ENCODE measurements around the gene COPRS.

Gene COPRS

GRCh38 chr17:31869031-31869430 is 10.0 kb upstream of the COPRS start:
- H3K27ac Mint-ChIP-seq, result no peak overlapping the region
- no peaks in the 10 kb centered on the region for H3K9me3 Mint-ChIP-seq
- H3K27me3 Mint-ChIP-seq, result no peaks in the 10 kb centered on the region
- peaks cover 69% of the 10 kb centered on the region for H3K36me3 Mint-ChIP-seq (ENCODE audit: low read depth)
- no peaks in the 10 kb centered on the region for H3K4me1 Mint-ChIP-seq (ENCODE audit: low read depth)
- no peak overlapping the region for H3K4me3 Mint-ChIP-seq

GRCh38 chr17:31859487-31860008 is 504 bp upstream of the COPRS start:
- H3K9me3 Mint-ChIP-seq, result no peaks in the 10 kb centered on the region
- peaks cover 21% of the 10 kb centered on the region for H3K4me1 Mint-ChIP-seq (ENCODE audit: low read depth)
- H3K27me3 Mint-ChIP-seq, result no peaks in the 10 kb centered on the region
- H3K36me3 Mint-ChIP-seq (ENCODE audit: low read depth), result peaks cover 36% of the 10 kb centered on the region
- peak overlapping the region; percentile 77 for H3K27ac Mint-ChIP-seq
- H3K4me3 Mint-ChIP-seq, result peak overlapping the region; percentile 78

- H3K9me3 Mint-ChIP-seq, result no peaks in the 10 kb centered on the region
- peak overlapping the region; percentile 87 for H3K4me3 Mint-ChIP-seq
- peaks cover 21% of the 10 kb centered on the region for H3K4me1 Mint-ChIP-seq (ENCODE audit: low read depth)
- H3K36me3 Mint-ChIP-seq (ENCODE audit: low read depth), result peaks cover 38% of the 10 kb centered on the region
- H3K27me3 Mint-ChIP-seq, result no peaks in the 10 kb centered on the region
- H3K27ac Mint-ChIP-seq, result peak overlapping the region; percentile 87
These were observed 963 bp downstream of the COPRS start for GRCh38 chr17:31857920-31858641.

GRCh38 chr17:31856750-31857149 is 2.3 kb downstream of the COPRS start:
- H3K27ac Mint-ChIP-seq, result no peak overlapping the region
- H3K4me1 Mint-ChIP-seq (ENCODE audit: low read depth), result peaks cover 21% of the 10 kb centered on the region
- H3K4me3 Mint-ChIP-seq, result peak overlapping the region; percentile 28
- H3K27me3 Mint-ChIP-seq, result no peaks in the 10 kb centered on the region
- H3K36me3 Mint-ChIP-seq (ENCODE audit: low read depth), result peaks cover 38% of the 10 kb centered on the region
- no peaks in the 10 kb centered on the region for H3K9me3 Mint-ChIP-seq

GRCh38 chr17:31854672-31855071 is 4.4 kb downstream of the COPRS start:
- H3K36me3 Mint-ChIP-seq (ENCODE audit: low read depth), result peaks cover 40% of the 10 kb centered on the region
- H3K27ac Mint-ChIP-seq, result no peak overlapping the region
- H3K4me3 Mint-ChIP-seq, result no peak overlapping the region
- H3K9me3 Mint-ChIP-seq, result no peaks in the 10 kb centered on the region
- no peaks in the 10 kb centered on the region for H3K27me3 Mint-ChIP-seq
- H3K4me1 Mint-ChIP-seq (ENCODE audit: low read depth), result peaks cover 17% of the 10 kb centered on the region

- Mint-ChIP-seq H3K4me1 (ENCODE audit: low read depth) (peaks cover 13% of the 10 kb centered on the region), H3K36me3 (ENCODE audit: low read depth) (peaks cover 38% of the 10 kb centered on the region), H3K4me3 (no peak overlapping the region), H3K27me3 (no peaks in the 10 kb centered on the region), H3K27ac (no peak overlapping the region), H3K9me3 (no peaks in the 10 kb centered on the region)
These were observed 5.1 kb downstream of the COPRS start for GRCh38 chr17:31853911-31854470.

- H3K27me3 Mint-ChIP-seq, result peaks cover 1% of the 10 kb centered on the region
- no peaks in the 10 kb centered on the region for H3K9me3 Mint-ChIP-seq
- no peak overlapping the region for H3K4me3 Mint-ChIP-seq
- no peaks in the 10 kb centered on the region for H3K4me1 Mint-ChIP-seq (ENCODE audit: low read depth)
- H3K36me3 Mint-ChIP-seq (ENCODE audit: low read depth), result no peaks in the 10 kb centered on the region
- H3K27ac Mint-ChIP-seq, result no peak overlapping the region
These were observed 13.8 kb downstream of the COPRS start for GRCh38 chr17:31845291-31845690.

GRCh38 chr17:31843070-31843745 is 15.8 kb downstream of the COPRS start:
- Mint-ChIP-seq H3K4me1 (ENCODE audit: low read depth) (no peaks in the 10 kb centered on the region), H3K27ac (no peak overlapping the region), H3K36me3 (ENCODE audit: low read depth) (no peaks in the 10 kb centered on the region), H3K4me3 (no peak overlapping the region), H3K9me3 (no peaks in the 10 kb centered on the region), H3K27me3 (peaks cover 9% of the 10 kb centered on the region)

- H3K27ac Mint-ChIP-seq, result no peak overlapping the region
- no peaks in the 10 kb centered on the region for H3K4me1 Mint-ChIP-seq (ENCODE audit: low read depth)
- no peaks in the 10 kb centered on the region for H3K9me3 Mint-ChIP-seq
- H3K36me3 Mint-ChIP-seq (ENCODE audit: low read depth), result no peaks in the 10 kb centered on the region
- no peak overlapping the region for H3K4me3 Mint-ChIP-seq
- H3K27me3 Mint-ChIP-seq, result peaks cover 9% of the 10 kb centered on the region
These were observed 16.6 kb downstream of the COPRS start for GRCh38 chr17:31842195-31843069.

- Mint-ChIP-seq H3K27me3 (peaks cover 9% of the 10 kb centered on the region), H3K9me3 (no peaks in the 10 kb centered on the region), H3K4me3 (no peak overlapping the region)
These were observed 17.2 kb downstream of the COPRS start for GRCh38 chr17:31841850-31842194.

GRCh38 chr17:31838636-31839225 is 20.3 kb downstream of the COPRS start:
- no peaks in the 10 kb centered on the region for H3K36me3 Mint-ChIP-seq (ENCODE audit: low read depth)
- H3K4me1 Mint-ChIP-seq (ENCODE audit: low read depth), result peaks cover 5% of the 10 kb centered on the region
- no peaks in the 10 kb centered on the region for H3K9me3 Mint-ChIP-seq
- H3K4me3 Mint-ChIP-seq, result no peak overlapping the region
- peaks cover 9% of the 10 kb centered on the region for H3K27me3 Mint-ChIP-seq
- no peak overlapping the region for H3K27ac Mint-ChIP-seq

More at GRCh38 chr17:31841850-31842194, 17.2 kb downstream of the COPRS start:
- no peaks in the 10 kb centered on the region for H3K36me3 Mint-ChIP-seq (ENCODE audit: low read depth)
- no peaks in the 10 kb centered on the region for H3K4me1 Mint-ChIP-seq (ENCODE audit: low read depth)
- no peak overlapping the region for H3K27ac Mint-ChIP-seq

GRCh38 chr17:31835984-31836383 is 23.1 kb downstream of the COPRS start:
- Mint-ChIP-seq H3K9me3 (no peaks in the 10 kb centered on the region), H3K4me1 (ENCODE audit: low read depth) (peaks cover 5% of the 10 kb centered on the region), H3K27ac (no peak overlapping the region), H3K36me3 (ENCODE audit: low read depth) (no peaks in the 10 kb centered on the region), H3K27me3 (peaks cover 9% of the 10 kb centered on the region), H3K4me3 (no peak overlapping the region)

- no peaks in the 10 kb centered on the region for H3K36me3 Mint-ChIP-seq (ENCODE audit: low read depth)
- peaks cover 5% of the 10 kb centered on the region for H3K4me1 Mint-ChIP-seq (ENCODE audit: low read depth)
- no peak overlapping the region for H3K4me3 Mint-ChIP-seq
- H3K9me3 Mint-ChIP-seq, result no peaks in the 10 kb centered on the region
- peaks cover 4% of the 10 kb centered on the region for H3K27me3 Mint-ChIP-seq
- H3K27ac Mint-ChIP-seq, result peak overlapping the region; percentile 9
These were observed 24.6 kb downstream of the COPRS start for GRCh38 chr17:31834448-31834847.

- Mint-ChIP-seq H3K27ac (no peak overlapping the region), H3K9me3 (no peaks in the 10 kb centered on the region), H3K4me3 (no peak overlapping the region)
These were observed 26.3 kb downstream of the COPRS start for GRCh38 chr17:31832746-31833145.

More at GRCh38 chr17:31832746-31833145, 26.3 kb downstream of the COPRS start:
- Mint-ChIP-seq H3K27me3 (no peaks in the 10 kb centered on the region), H3K36me3 (ENCODE audit: low read depth) (no peaks in the 10 kb centered on the region), H3K4me1 (ENCODE audit: low read depth) (peaks cover 5% of the 10 kb centered on the region)

Measured in stimulated activated naive CD8-positive, alpha-beta T cell treated with anti-CD3 and anti-CD28 coated beads, Interleukin-15, Interleukin-2, amounts not matched to agents 100 ng/mL and 50 ng/mL, for 24 hours (primary cell).